NAMALWA (cell line): Measurements from ENCODE around the gene SMS.
A peak's percentile ranks its signal among the peaks of the same experiment; 100 is the strongest.
"Not testable (repeated sequence)": the region's sequence is repeated elsewhere in the genome, so short reads cannot be mapped to it uniquely, and the experiment has no call there.

Experiments
- DNase-seq: peaks from one replicate; pipeline ENCODE4 v3.0.0-alpha.2; 2015; ENCODE audit warnings: low spot score

SMS gene

GRCh38 chrX:21952624-21953023 is 12.1 kb downstream of the SMS start:
- DNase-seq = no peak

- not testable (repeated sequence) for DNase-seq
These were observed 12.8 kb downstream of the SMS start for GRCh38 chrX:21953195-21953830.

GRCh38 chrX:21955403-21956189 is 15.1 kb downstream of the SMS start:
- no peak for DNase-seq

- no peak for DNase-seq
These were observed 16.3 kb downstream of the SMS start for GRCh38 chrX:21956783-21957182.

- no peak for DNase-seq
These were observed 17.7 kb downstream of the SMS start for GRCh38 chrX:21958187-21958586.

- no peak for DNase-seq
These were observed 18.4 kb downstream of the SMS start for GRCh38 chrX:21958916-21959315.

GRCh38 chrX:21959362-21960051 is 19.0 kb downstream of the SMS start:
- no peak for DNase-seq

- no peak for DNase-seq
These were observed 20.3 kb downstream of the SMS start for GRCh38 chrX:21960569-21961541.

- no peak for DNase-seq
These were observed 21.9 kb downstream of the SMS start for GRCh38 chrX:21962361-21962760.

- no peak for DNase-seq
These were observed 22.8 kb downstream of the SMS start for GRCh38 chrX:21963269-21963668.

GRCh38 chrX:21963731-21964405 is 23.4 kb downstream of the SMS start:
- DNase-seq = no peak

GRCh38 chrX:21966866-21967265 is 26.4 kb downstream of the SMS start:
- no peak for DNase-seq

GRCh38 chrX:21968333-21968732 is 27.8 kb downstream of the SMS start:
- DNase-seq = no peak

GRCh38 chrX:21970326-21970725 is 29.8 kb downstream of the SMS start:
- DNase-seq = no peak

GRCh38 chrX:21972046-21972445 is 31.5 kb downstream of the SMS start:
- DNase-seq = no peak

GRCh38 chrX:21972721-21973120 is 32.2 kb downstream of the SMS start:
- DNase-seq = peak; percentile 16

GRCh38 chrX:21973321-21974010 is 33.0 kb downstream of the SMS start:
- no peak for DNase-seq

- DNase-seq = no peak
These were observed 33.5 kb downstream of the SMS start for GRCh38 chrX:21974011-21974385.

- DNase-seq = no peak
These were observed 34.7 kb downstream of the SMS start for GRCh38 chrX:21975242-21975641.

GRCh38 chrX:21975812-21976211 is 35.3 kb downstream of the SMS start:
- DNase-seq = no peak

GRCh38 chrX:21978346-21978745 is 37.8 kb downstream of the SMS start:
- DNase-seq = no peak
